Measurements from ENCODE around the gene PSMA8.

DNA sequence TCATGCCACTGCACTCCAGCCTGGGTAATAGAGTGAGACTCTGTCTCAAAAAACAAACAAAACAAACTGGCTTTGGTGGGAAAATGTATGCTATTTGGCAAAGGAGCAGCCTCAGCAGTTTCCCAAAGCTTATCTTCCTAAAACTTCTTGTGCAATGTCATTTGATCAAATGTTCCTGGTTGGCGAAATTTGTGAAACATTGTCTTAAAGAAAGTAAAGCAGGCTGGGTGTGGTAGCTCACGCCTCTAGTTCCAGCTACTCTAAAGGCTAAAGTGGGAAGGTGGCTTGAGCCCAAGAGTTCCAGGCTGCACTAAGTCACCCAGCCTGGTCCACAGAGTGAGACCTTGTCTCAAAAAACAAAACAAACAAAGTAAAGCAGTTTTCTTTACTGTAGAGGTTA, 75.3 kb downstream of the PSMA8 start:
- TF ChIP-seq, protein P1, sequence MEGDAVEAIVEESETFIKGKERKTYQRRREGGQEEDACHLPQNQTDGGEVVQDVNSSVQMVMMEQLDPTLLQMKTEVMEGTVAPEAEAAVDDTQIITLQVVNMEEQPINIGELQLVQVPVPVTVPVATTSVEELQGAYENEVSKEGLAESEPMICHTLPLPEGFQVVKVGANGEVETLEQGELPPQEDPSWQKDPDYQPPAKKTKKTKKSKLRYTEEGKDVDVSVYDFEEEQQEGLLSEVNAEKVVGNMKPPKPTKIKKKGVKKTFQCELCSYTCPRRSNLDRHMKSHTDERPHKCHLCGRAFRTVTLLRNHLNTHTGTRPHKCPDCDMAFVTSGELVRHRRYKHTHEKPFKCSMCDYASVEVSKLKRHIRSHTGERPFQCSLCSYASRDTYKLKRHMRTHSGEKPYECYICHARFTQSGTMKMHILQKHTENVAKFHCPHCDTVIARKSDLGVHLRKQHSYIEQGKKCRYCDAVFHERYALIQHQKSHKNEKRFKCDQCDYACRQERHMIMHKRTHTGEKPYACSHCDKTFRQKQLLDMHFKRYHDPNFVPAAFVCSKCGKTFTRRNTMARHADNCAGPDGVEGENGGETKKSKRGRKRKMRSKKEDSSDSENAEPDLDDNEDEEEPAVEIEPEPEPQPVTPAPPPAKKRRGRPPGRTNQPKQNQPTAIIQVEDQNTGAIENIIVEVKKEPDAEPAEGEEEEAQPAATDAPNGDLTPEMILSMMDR (IDR thresholded peaks at IDR 0.05), result no peak
- TF ChIP-seq POLR2A (IDR thresholded peaks at IDR 0.05) (no peak), EP300 (IDR thresholded peaks at IDR 0.05) (no peak)
